Endothelial cell of umbilical vein (primary cell): ENCODE results near the gene THAP9. TPM values are rescaled to one million over a fixed set of nuclear protein-coding genes. Genes with fewer than 3 reads are reported as not detected.

Experiments used
- Bru-seq: library from RNA; stranded (reverse); fragments of 400-500 nt; gene quantifications from one replicate; lab custom pipeline; 2021; lab: Mats Ljungman, UMichigan
- BruChase-seq, 2 experiments: library from RNA; stranded (reverse); fragments of 400-500 nt; gene quantifications; one replicate each; lab custom pipeline; 2021; lab: Mats Ljungman, UMichigan
- BruUV-seq: library from RNA; stranded (reverse); fragments of 400-500 nt; replicated peaks from 2 replicates; lab custom pipeline; 2021; lab: Mats Ljungman, UMichigan
- CTCF ChIA-PET: fragments of 300-600, 350-600 bp; sonication (Branson Sonifier 250); formaldehyde crosslinking; loops from one replicate; lab custom pipeline; 2021; ENCODE audit warnings: antibody characterized with exemption, inconsistent platforms; lab: Charles Lee
- POLR2A ChIA-PET: fragments of 300-600, 350-600 bp; sonication (Branson Sonifier 250); formaldehyde crosslinking; loops from one replicate; lab custom pipeline; 2021; ENCODE audit warnings: antibody characterized with exemption, inconsistent platforms; lab: Charles Lee
- DNase-seq: peaks from one replicate; pipeline ENCODE4 v3.0.0-alpha.2; 2011; ENCODE audit warnings: low read depth, low spot score
- FAIRE-seq: peaks from 2 replicates; lab custom pipeline; 2011; peaks lifted over from hg19 to GRCh38; lab: Jason Lieb, UNC
- H2AFZ ChIP-seq: 2 replicates; pipeline ENCODE4 v1.6.0; 2012; ENCODE audit warnings: low read depth, low read length, control low read depth, inconsistent platforms
- H3K27ac ChIP-seq: 2 replicates; pipeline ENCODE4 v1.5.1; 2011; ENCODE audit warnings: low read depth, mild to moderate bottlenecking, control low read depth, low read length, moderate library complexity; ENCODE audit not compliant: insufficient read depth
- H3K27me3 ChIP-seq, 2 experiments: 2 replicates each; pipeline versions ENCODE4 v1.6.0 to v1.6.1; 2011; ENCODE audit warnings: low read length in 2 of 2, mixed read lengths in 1 of 2; ENCODE audit not compliant: control insufficient read depth in 2 of 2, insufficient read depth in 2 of 2
- H3K36me3 ChIP-seq, 2 experiments: 2 replicates in 1 of 2; 3 replicates in 1 of 2; pipeline ENCODE4 v1.5.1; 2011; ENCODE audit warnings: low read length in 2 of 2, mild to moderate bottlenecking in 1 of 2, moderate library complexity in 1 of 2; ENCODE audit not compliant: control insufficient read depth in 2 of 2, insufficient read depth in 2 of 2; ENCODE audit errors: extremely low read depth in 1 of 2
- H3K4me1 ChIP-seq: 3 replicates; pipeline ENCODE4 v1.5.1; 2011; ENCODE audit warnings: mild to moderate bottlenecking, low read length; ENCODE audit not compliant: control insufficient read depth, insufficient read depth; ENCODE audit errors: extremely low read depth
- H3K4me2 ChIP-seq: 2 replicates; pipeline ENCODE4 v1.6.1; 2011; ENCODE audit warnings: low read length, control low read depth, mixed read lengths; ENCODE audit not compliant: insufficient read depth
- H3K4me3 ChIP-seq, 3 experiments: fragments of 200-600 bp in 1 of 3; sonication (generic), shearing (Covaris generic) in 1 of 3; replicated peaks in 1 of 3; 2 replicates each; pipeline ENCODE4 v1.5.1; 2011 to 2016; ENCODE audit warnings: control low read depth in 3 of 3, low read length in 3 of 3, mild to moderate bottlenecking in 2 of 3, inconsistent platforms in 1 of 3, low read depth in 1 of 3, moderate library complexity in 1 of 3; ENCODE audit not compliant: insufficient read depth in 1 of 3
- H3K79me2 ChIP-seq: 2 replicates; pipeline ENCODE4 v1.6.0; 2012; ENCODE audit warnings: low read length, inconsistent platforms; ENCODE audit not compliant: control insufficient read depth, insufficient read depth
- H3K9ac ChIP-seq: replicated peaks from 2 replicates; pipeline ENCODE3; 2011; ENCODE audit warnings: low read length, control low read depth; ENCODE audit not compliant: insufficient read depth; ENCODE audit errors: extremely low read depth
- H3K9me1 ChIP-seq: replicated peaks from 3 replicates; pipeline ENCODE4 v1.6.0; 2011; ENCODE audit warnings: mild to moderate bottlenecking, low read length; ENCODE audit not compliant: control insufficient read depth, insufficient read depth; ENCODE audit errors: extremely low read depth
- H3K9me3 ChIP-seq: replicated peaks from 2 replicates; pipeline ENCODE4 v1.5.1; 2012; ENCODE audit warnings: low read length, inconsistent platforms; ENCODE audit not compliant: control insufficient read depth, insufficient read depth
- H4K20me1 ChIP-seq: replicated peaks from 2 replicates; pipeline ENCODE3; 2011; ENCODE audit warnings: mild to moderate bottlenecking, low read length; ENCODE audit not compliant: control insufficient read depth, insufficient read depth; ENCODE audit errors: extremely low read depth
- EZH2 ChIP-seq: IDR thresholded peaks from 2 replicates; pipeline ENCODE4 v1.6.1; 2012; ENCODE audit warnings: borderline replicate concordance, low read depth, mild to moderate bottlenecking, moderate library complexity, low read length, inconsistent platforms; ENCODE audit not compliant: severe bottlenecking
- FOS ChIP-seq: IDR thresholded peaks from 2 replicates; pipeline ENCODE4 v1.6.1; 2011; ENCODE audit warnings: mild to moderate bottlenecking, low read length, moderate library complexity, borderline replicate concordance; ENCODE audit not compliant: insufficient read depth
- GATA2 ChIP-seq: IDR thresholded peaks from 2 replicates; pipeline ENCODE4 v1.7.0; 2011; ENCODE audit warnings: low read depth, mild to moderate bottlenecking, moderate library complexity, mixed read lengths, low read length; ENCODE audit not compliant: insufficient read length, insufficient read depth
- JUN ChIP-seq: IDR thresholded peaks from 2 replicates; pipeline ENCODE4 v1.6.1; 2011; ENCODE audit warnings: borderline replicate concordance, low read depth; ENCODE audit not compliant: insufficient read length, insufficient read depth
- MYC ChIP-seq: IDR thresholded peaks from one replicate; pipeline ENCODE4 v1.6.1; 2011; ENCODE audit warnings: mild to moderate bottlenecking, low read depth, low read length
- POLR2A ChIP-seq: IDR thresholded peaks from 2 replicates; pipeline ENCODE4 v1.6.1; 2012; ENCODE audit warnings: low read depth, mild to moderate bottlenecking, control low read depth, low read length
- POLR2AphosphoS5 ChIP-seq: IDR thresholded peaks from 2 replicates; pipeline ENCODE4 v1.6.1; 2012; ENCODE audit warnings: low read depth, mild to moderate bottlenecking, control low read depth, low read length, moderate library complexity; ENCODE audit not compliant: insufficient read depth
- dilution Hi-C: fragments of 300-500 bp; cut with MboI; formaldehyde crosslinking; loops from one replicate; pipeline ENCODE4 v1.15.0; 2019; ENCODE audit warnings: low sequenced_read_pairs; ENCODE audit not compliant: extremely low pct_ligation_motif_present
- intact Hi-C: fragments of 100-400 bp; cut with micrococcal nuclease; formaldehyde crosslinking; loops from one replicate; pipeline ENCODE4 v1.10.0; 2022
- long read RNA-seq: library from polyadenylated mRNA; stranded (forward); transcript quantifications from one replicate; pipeline ENCODE4 v2.0.0, GENCODE V29; 2021
- polyA minus RNA-seq, 3 experiments: library from RNA; depleted of rRNA, polyadenylated mRNA; stranded (reverse); fragments of >200 nt; gene quantifications; 1 replicate in 1 of 3; 2 replicates in 2 of 3; pipeline ENCODE4 v1.2.3, GENCODE V29; 2011
- polyA plus RNA-seq, 4 experiments: library from polyadenylated mRNA; depleted of rRNA in 3 of 4; stranded (reverse) in 3 of 4; unstranded in 1 of 4; fragments of >200 nt; gene quantifications; 2 replicates each; pipeline versions ENCODE4 v1.2.1 to v1.2.3, GENCODE V29; 2011 to 2012; ENCODE audit warnings: missing spikeins in 1 of 4
- total RNA-seq: library from RNA; stranded (reverse); gene quantifications from 2 replicates; pipeline ENCODE4 v1.2.3, GENCODE V29; 2021

THAP9 gene, protein sequence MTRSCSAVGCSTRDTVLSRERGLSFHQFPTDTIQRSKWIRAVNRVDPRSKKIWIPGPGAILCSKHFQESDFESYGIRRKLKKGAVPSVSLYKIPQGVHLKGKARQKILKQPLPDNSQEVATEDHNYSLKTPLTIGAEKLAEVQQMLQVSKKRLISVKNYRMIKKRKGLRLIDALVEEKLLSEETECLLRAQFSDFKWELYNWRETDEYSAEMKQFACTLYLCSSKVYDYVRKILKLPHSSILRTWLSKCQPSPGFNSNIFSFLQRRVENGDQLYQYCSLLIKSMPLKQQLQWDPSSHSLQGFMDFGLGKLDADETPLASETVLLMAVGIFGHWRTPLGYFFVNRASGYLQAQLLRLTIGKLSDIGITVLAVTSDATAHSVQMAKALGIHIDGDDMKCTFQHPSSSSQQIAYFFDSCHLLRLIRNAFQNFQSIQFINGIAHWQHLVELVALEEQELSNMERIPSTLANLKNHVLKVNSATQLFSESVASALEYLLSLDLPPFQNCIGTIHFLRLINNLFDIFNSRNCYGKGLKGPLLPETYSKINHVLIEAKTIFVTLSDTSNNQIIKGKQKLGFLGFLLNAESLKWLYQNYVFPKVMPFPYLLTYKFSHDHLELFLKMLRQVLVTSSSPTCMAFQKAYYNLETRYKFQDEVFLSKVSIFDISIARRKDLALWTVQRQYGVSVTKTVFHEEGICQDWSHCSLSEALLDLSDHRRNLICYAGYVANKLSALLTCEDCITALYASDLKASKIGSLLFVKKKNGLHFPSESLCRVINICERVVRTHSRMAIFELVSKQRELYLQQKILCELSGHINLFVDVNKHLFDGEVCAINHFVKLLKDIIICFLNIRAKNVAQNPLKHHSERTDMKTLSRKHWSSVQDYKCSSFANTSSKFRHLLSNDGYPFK
- total RNA-seq, result 1.7 and 3.2 TPM in 2 replicates
- polyA plus RNA-seq, result 0.86 and 0.99 TPM in 2 replicates
- polyA plus RNA-seq (2011; cell fraction: cytosol; rRNA removed), result 1.3 and 1.6 TPM in 2 replicates
- 2.2 and 2.8 TPM in 2 replicates for polyA plus RNA-seq (2011; cell fraction: nucleus; rRNA removed)
- polyA plus RNA-seq (2012), result 1.7 TPM in 2 replicates
- 1.5 and 2.6 TPM in 2 replicates for polyA minus RNA-seq
- 4.3 TPM for polyA minus RNA-seq (2011; cell fraction: cytosol; rRNA and poly(A)+ RNA removed)
- polyA minus RNA-seq (2011; cell fraction: nucleus; rRNA and poly(A)+ RNA removed), result 4.3 and 5.3 TPM in 2 replicates
- percentile 53 among the genes with signal in this experiment for Bru-seq, nascent RNA
- BruChase-seq, experiment 1, labeled RNA remaining after a 6-hour chase, result percentile 45 among the genes with signal in this experiment
- BruChase-seq, experiment 2, labeled RNA remaining after a 2-hour chase, result percentile 54 among the genes with signal in this experiment
- long read RNA-seq, transcript THAP9-201 (5 exons, 3,808 nt), result major isoform, 5 of 9 reads
- long read RNA-seq, partial matches to known transcripts, result 0 of 9 reads
- long read RNA-seq, other reads (novel, unspliced or antisense), result 4 of 9 reads

DNA sequence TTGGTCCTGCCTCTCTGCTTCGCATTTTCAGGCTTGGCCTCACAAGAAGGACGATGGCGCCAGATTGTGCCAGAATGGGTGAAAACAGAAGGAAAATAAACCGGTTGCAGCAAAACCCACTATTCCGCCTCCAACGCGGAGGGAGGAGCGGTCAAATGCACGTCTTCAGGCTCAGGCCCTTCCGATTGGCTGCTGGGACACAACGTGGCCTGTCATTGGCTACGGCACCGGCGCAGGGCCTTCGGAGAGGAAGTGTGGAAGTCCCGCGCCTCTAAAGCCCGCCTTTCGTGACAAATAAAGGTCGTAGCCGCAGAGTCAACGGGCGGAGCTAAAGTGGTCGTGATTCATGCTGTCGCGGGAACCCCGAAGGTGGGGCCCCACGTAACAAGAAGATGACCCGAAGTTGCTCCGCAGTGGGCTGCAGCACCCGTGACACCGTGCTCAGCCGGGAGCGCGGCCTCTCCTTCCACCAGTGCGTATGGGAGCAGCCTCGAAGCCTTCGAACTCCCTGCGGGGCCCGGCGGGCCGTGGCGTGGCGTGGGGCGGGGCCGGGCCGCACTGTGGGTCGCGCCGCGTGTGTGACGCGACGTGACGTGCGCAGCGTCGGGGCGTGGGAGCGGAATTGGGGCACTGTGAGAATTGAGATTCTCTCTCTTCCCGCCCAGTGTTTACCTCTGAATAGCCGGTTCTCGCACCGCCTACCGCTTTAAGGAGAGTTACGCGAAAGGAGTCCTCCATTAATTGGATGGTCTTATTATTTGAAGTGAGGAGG, at the start of gene THAP9:
Gene THAP9 (plus strand): TSS at position 325 of the 772 bp plus-strand sequence. CDS start 68 bp downstream, at position 393.
- Histone ChIP-seq H4K20me1 (no peaks in the 10 kb centered on the region), H3K4me2 (peak within 1 kb of the TSS; percentile 98), H3K79me2 (peaks cover 45% of the 10 kb centered on the region), H3K9me3 (no peaks in the 10 kb centered on the region), H3K9ac (peak within 1 kb of the TSS; percentile 98), H2AFZ (peak within 1 kb of the TSS; percentile 71), H3K4me3 (peak within 1 kb of the TSS; percentile 71 to 92 (median 90)), H3K27ac (peak within 1 kb of the TSS; percentile 96), H3K4me1 (peaks cover 19% of the 10 kb centered on the region), H3K36me3 (peaks cover 0 to 6% of the 10 kb centered on the region in 2 experiments), H3K27me3 (no peaks in the 10 kb centered on the region), H3K9me1 (no peaks in the 10 kb centered on the region)
- DNase-seq (peak; percentile 100), FAIRE-seq (peak; percentile 93)
- TF ChIP-seq POLR2AphosphoS5, result peak; percentile 79
- peak; percentile 75 for TF ChIP-seq POLR2A
- TF ChIP-seq JUN, result peak; percentile 5
- no peak for TF ChIP-seq EZH2
- no peak for TF ChIP-seq GATA2
- TF ChIP-seq FOS, result peak; percentile 73
- peak; percentile 64 for TF ChIP-seq MYC
- no TSS peak for BruUV-seq
- CTCF ChIA-PET, result interaction anchor here (0.6 to 3.7 kb wide), 10 partner anchors 8 to 381 kb away, joined by 3 to 21 read pairs (median 4); partner anchors contain the start of genes COPS4 and SEC31A
- POLR2A ChIA-PET, result interaction anchor here (0.6 to 2.6 kb wide), 4 partner anchors 11 to 471 kb away, joined by 3 to 9 read pairs (median 3); partner anchors contain the start of genes COPS4 and COQ2
- intact Hi-C loops (loop anchor here (1.0 kb wide), 5 partner anchors 9 to 384 kb away; partner anchors contain the start of genes COQ2 and SEC31A), dilution Hi-C loops (no loop called here)
